ENCODE results near the gene ATF2. TPM values are rescaled to one million over a fixed set of nuclear protein-coding genes. Genes with fewer than 3 reads are reported as not detected.

The ATF2 gene
- total RNA-seq, 4 donors from 2014 or later = 52.9 to 81.5 (median 59.8) TPM

DNA sequence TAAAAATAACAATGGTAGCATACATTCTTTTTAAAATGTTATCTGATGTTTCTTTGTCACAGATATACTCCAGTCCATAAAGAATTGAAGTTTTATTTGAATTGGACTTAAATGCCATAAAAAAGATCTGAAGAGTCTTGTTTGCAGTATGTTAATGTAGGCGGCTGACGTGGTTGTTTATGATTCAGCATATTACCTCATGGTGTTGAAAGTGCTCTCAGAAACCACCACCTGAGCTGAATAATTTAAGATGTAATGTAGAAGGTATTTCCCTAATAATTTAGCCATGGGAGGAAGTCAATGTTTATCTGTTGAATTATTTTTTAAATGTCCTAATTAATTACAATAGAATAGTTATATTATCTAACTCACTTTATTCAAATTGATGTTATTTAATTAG, 104.3 kb downstream of the ATF2 start:
- TF ChIP-seq, protein P1, sequence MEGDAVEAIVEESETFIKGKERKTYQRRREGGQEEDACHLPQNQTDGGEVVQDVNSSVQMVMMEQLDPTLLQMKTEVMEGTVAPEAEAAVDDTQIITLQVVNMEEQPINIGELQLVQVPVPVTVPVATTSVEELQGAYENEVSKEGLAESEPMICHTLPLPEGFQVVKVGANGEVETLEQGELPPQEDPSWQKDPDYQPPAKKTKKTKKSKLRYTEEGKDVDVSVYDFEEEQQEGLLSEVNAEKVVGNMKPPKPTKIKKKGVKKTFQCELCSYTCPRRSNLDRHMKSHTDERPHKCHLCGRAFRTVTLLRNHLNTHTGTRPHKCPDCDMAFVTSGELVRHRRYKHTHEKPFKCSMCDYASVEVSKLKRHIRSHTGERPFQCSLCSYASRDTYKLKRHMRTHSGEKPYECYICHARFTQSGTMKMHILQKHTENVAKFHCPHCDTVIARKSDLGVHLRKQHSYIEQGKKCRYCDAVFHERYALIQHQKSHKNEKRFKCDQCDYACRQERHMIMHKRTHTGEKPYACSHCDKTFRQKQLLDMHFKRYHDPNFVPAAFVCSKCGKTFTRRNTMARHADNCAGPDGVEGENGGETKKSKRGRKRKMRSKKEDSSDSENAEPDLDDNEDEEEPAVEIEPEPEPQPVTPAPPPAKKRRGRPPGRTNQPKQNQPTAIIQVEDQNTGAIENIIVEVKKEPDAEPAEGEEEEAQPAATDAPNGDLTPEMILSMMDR (IDR thresholded peaks at IDR 0.05; ENCODE audit: low read depth) = no peak

DNA sequence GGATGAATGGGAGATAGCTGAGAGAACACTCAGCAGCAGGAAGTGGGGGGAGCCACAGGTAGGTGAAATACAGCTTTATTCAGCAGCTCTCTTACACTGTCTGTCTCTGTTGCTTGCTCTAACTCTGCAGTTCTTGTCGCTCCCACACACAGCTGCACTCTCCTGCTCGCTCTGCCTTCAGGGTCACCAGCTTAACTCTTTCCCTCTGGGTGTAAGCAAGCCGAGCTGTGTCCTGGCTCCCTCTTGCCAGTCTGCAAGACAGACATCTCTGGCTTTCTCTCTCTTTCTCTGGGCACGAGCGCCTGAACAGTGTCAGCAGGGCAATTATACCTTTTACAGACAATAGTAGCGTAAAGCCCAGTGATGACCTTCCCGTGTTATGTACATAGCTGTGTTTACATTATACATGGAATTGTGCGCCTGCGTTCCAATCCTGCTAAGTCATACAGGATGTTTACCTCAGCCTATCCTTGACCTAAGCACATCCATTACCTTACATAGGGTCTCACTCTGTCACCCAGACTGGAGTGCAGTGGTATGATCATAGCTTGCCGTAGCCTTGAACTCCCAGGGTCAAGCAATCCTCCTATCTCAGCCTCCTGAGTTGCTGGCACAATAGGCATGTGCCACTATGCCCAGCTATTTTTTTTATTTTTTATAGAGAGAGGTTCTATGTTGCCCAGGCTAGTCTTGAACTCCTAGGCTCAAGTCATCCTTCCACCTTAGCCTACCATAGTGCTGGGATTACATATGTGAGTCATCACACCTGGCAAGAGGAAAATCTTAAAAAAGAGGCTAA, 105.0 kb downstream of the ATF2 start:
- TF ChIP-seq, protein P1 (IDR thresholded peaks at IDR 0.05; ENCODE audit: low read depth) = no peak

DNA sequence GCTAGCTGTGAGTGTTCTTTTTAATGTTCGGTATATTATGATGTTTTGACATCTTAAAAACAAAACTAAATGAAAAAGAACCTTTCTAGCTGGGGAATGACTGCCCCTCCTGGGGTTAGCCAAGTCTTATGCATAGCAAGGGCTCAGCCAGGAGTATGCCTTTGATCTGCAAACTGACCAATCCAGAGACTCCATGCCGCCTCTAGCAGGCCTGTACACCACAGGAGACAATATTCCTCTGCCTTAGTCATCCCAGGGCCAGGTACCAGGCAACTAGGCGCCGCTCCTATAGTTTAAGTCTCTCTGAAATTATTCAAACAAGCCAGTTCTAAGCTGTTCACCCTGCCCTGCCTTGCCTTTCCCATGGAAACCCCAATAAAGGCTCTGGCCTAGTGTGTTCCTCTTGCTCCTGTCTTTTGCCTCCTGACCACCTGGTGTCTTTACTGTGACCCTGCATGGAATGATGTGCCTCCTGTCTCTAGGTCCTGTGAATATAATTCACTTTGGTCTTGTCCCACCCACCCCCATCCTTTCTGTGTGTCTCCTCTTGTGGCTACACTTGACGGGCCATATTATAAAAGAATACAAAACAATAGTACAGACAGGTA, 110.8 kb downstream of the ATF2 start:
- TF ChIP-seq, protein P1 (IDR thresholded peaks at IDR 0.05; ENCODE audit: low read depth) = no peak

DNA sequence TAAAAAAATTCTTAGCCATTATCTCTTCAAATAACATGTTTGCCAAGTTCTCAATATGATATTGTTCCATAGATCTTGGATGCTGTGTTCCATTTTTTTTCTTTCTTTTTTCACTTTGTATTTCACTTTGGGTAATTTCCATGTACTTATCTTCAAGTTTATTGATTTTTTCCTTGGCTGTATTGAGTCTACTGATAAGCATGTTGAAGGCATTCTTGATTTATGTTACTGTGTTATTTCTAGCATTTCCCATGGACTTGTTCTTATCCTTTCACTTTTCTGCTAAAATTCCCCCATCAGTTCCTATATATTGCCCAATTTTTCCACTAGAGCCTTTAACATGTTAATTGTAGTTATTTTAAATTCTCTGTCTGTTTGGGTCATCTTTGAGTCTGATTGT, 112.0 kb downstream of the ATF2 start:
- TF ChIP-seq, protein P1 (IDR thresholded peaks at IDR 0.05; ENCODE audit: low read depth) = no peak

DNA sequence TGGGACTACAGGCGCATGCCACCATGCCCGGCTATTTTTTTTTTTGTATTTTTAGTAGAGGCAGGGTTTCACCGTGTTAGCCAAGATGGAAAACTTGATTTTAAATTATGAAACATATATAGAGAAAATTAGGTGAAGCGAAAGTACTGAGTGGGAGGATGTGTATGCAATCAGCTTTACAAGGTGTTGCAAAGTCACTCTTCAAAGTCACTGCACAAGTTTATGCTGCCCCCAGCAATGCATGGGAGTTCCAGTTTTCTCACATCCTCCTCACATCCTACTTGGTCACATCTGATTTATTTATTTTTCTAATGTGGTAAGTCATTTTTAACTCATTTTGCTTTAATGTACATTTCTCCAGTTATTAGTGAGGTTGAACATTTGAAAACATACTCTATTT, 113.7 kb downstream of the ATF2 start:
- TF ChIP-seq, protein P1 (IDR thresholded peaks at IDR 0.05; ENCODE audit: low read depth) = no peak

DNA sequence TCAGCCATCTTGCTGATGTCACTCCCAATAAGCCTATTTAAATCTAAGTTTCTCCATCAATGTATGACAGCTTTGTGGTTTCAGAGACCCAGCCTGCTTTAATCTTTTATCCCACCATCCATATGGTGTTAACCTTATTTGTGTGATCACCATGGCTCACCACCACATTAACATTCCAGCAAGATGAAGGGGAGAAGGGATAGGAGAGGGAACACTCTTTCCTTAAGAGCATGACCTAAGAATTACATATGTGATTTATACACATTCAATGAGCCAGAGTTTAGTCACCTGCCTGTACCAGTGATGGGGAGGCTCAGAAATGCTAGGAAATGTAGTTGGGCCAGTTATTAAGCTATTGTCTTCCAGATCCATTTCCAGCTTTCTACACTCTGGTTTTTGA, 118.3 kb downstream of the ATF2 start:
- TF ChIP-seq, protein P1 (IDR thresholded peaks at IDR 0.05; ENCODE audit: low read depth) = no peak

DNA sequence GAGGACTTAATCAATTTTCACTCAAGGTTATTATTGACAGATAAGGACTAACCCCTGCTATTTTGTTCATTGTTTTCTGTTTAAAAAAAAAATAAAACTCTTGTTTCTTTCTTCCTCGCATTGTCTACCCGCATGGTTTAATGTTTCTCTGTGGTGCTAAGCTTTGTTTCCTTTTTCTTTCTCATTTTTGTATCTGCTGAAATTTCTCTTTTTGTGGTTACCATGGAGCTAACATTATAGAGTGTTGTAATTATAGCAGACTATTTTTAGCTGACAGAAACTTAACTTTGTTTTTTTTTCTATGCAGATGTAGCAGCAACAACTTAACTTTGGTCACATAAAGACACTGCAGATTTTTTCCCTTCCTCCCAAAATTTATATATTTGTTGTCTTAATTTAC, 119.7 kb downstream of the ATF2 start:
- TF ChIP-seq, protein P1 (IDR thresholded peaks at IDR 0.05; ENCODE audit: low read depth) = no peak
